ENCODE results near the gene PBX1. TPM values are rescaled to one million over a fixed set of nuclear protein-coding genes. Genes with fewer than 3 reads are reported as not detected.

Gene PBX1
- total RNA-seq, 1 experiment from 2014 or later, result 102 TPM

DNA sequence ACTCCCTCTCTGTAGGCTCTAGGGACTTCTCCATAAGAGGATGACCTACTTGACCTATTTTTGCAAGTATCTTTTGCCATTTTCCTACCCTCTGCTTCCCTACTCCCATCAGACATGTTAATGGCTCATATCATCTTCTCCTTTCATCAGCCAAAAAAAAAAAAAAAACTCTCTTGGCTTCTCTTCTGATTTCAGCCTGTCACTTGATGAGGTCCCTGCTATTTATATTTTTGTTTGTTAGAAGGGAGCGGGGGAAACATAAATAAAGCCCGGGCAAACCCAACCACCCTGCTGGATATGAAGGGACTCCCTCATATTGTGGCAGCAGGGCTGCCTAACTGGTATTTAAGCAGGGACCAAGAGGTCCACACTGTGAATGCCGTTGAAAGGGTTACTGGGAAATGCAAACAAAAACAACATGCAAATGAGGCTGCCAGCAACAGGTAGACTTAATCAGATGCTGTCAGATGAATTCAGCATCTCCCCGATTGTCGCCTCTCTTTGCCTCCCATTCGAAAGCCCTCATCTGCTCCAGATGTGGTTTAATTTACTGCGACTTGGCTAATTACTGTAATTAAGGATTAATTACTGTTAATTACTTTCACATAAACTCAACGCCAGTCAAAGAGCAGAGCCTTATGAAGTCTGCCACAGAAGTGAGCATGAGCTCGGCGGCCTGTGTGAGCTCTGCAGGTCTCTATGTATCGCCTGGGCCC lies 172.3 kb downstream of the PBX1 start (continued):
- TF ChIP-seq ZNF121 (CRISPR knock-in tag; IDR thresholded peaks at IDR 0.05) (no peak), MXD4 (CRISPR knock-in tag; IDR thresholded peaks at IDR 0.05; ENCODE audit: borderline replicate concordance) (no peak), JUN (CRISPR knock-in tag; IDR thresholded peaks at IDR 0.05) (no peak), CREM (CRISPR knock-in tag; IDR thresholded peaks at IDR 0.05) (no peak)
- TF ChIP-seq, protein P1, sequence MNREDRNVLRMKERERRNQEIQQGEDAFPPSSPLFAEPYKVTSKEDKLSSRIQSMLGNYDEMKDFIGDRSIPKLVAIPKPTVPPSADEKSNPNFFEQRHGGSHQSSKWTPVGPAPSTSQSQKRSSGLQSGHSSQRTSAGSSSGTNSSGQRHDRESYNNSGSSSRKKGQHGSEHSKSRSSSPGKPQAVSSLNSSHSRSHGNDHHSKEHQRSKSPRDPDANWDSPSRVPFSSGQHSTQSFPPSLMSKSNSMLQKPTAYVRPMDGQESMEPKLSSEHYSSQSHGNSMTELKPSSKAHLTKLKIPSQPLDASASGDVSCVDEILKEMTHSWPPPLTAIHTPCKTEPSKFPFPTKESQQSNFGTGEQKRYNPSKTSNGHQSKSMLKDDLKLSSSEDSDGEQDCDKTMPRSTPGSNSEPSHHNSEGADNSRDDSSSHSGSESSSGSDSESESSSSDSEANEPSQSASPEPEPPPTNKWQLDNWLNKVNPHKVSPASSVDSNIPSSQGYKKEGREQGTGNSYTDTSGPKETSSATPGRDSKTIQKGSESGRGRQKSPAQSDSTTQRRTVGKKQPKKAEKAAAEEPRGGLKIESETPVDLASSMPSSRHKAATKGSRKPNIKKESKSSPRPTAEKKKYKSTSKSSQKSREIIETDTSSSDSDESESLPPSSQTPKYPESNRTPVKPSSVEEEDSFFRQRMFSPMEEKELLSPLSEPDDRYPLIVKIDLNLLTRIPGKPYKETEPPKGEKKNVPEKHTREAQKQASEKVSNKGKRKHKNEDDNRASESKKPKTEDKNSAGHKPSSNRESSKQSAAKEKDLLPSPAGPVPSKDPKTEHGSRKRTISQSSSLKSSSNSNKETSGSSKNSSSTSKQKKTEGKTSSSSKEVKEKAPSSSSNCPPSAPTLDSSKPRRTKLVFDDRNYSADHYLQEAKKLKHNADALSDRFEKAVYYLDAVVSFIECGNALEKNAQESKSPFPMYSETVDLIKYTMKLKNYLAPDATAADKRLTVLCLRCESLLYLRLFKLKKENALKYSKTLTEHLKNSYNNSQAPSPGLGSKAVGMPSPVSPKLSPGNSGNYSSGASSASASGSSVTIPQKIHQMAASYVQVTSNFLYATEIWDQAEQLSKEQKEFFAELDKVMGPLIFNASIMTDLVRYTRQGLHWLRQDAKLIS (CRISPR knock-in tag; IDR thresholded peaks at IDR 0.05; ENCODE audit: borderline replicate concordance), result no peak
- TF ChIP-seq, protein P2, sequence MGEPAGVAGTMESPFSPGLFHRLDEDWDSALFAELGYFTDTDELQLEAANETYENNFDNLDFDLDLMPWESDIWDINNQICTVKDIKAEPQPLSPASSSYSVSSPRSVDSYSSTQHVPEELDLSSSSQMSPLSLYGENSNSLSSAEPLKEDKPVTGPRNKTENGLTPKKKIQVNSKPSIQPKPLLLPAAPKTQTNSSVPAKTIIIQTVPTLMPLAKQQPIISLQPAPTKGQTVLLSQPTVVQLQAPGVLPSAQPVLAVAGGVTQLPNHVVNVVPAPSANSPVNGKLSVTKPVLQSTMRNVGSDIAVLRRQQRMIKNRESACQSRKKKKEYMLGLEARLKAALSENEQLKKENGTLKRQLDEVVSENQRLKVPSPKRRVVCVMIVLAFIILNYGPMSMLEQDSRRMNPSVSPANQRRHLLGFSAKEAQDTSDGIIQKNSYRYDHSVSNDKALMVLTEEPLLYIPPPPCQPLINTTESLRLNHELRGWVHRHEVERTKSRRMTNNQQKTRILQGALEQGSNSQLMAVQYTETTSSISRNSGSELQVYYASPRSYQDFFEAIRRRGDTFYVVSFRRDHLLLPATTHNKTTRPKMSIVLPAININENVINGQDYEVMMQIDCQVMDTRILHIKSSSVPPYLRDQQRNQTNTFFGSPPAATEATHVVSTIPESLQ (CRISPR knock-in tag; IDR thresholded peaks at IDR 0.05), result no peak
- TF ChIP-seq, protein P3, sequence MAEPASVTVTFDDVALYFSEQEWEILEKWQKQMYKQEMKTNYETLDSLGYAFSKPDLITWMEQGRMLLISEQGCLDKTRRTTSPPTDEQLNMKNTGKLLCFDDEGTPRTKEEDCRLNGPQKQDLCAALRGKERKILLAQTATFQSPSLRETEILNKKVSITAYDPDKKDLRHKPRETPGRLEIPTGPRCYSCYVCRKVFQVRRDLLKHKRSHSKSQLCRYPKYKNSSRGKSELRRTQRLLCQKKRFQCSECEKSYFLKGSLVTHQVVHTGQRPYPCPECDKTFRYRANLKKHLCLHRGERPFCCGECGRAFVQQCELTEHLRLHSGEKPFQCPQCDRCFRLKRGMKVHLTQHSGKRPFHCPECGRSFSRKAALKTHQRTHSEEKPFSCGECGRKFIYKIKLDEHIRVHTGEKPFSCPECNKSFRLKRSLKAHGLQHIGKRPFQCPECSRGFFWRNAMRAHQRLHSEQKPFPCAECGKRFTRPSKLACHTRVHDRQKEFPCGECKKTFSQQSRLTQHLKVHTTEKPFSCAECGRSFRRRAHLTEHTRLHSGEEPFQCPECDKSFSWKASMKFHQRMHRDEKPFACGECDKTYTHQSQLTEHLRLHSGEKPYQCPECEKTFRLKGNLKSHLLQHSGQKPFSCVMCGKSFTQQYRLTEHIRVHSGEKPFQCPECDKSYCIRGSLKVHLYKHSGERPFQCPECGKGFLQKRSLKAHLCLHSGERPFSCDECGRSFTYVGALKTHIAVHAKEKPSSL (CRISPR knock-in tag; conservative IDR thresholded peaks at IDR 0.05), result no peak
- TF ChIP-seq, protein P4, sequence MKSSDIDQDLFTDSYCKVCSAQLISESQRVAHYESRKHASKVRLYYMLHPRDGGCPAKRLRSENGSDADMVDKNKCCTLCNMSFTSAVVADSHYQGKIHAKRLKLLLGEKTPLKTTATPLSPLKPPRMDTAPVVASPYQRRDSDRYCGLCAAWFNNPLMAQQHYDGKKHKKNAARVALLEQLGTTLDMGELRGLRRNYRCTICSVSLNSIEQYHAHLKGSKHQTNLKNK (CRISPR knock-in tag; IDR thresholded peaks at IDR 0.05), result no peak
- TF ChIP-seq, protein P5, sequence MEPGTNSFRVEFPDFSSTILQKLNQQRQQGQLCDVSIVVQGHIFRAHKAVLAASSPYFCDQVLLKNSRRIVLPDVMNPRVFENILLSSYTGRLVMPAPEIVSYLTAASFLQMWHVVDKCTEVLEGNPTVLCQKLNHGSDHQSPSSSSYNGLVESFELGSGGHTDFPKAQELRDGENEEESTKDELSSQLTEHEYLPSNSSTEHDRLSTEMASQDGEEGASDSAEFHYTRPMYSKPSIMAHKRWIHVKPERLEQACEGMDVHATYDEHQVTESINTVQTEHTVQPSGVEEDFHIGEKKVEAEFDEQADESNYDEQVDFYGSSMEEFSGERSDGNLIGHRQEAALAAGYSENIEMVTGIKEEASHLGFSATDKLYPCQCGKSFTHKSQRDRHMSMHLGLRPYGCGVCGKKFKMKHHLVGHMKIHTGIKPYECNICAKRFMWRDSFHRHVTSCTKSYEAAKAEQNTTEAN (CRISPR knock-in tag; IDR thresholded peaks at IDR 0.05), result no peak

DNA sequence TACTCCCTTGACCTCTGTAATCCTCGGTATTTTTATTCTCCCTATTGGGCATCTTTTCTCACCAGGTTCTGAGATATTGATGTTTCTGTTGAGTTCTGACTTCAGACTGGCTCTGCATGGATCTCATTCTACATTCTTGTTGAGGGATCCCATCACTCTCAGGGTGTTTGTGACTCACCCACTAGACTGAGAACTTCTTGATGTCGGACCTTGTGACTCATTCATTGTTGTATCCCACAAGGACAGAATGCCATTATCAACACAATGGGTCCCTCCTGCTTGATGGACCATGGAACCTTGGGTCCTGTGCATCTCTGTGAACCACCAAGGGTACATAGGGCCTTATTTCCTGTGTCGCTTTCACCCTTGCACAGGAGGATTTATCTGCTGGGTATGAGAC lies 174.1 kb downstream of the PBX1 start:
- no peak overlapping the region for H3K27ac Mint-ChIP-seq
- no peaks in the 10 kb centered on the region for H3K27me3 Mint-ChIP-seq (ENCODE audit: low read depth)
- H3K4me3 Mint-ChIP-seq, result no peak overlapping the region
- CTCF ChIA-PET, result no interaction called here
- no peak for DNase-seq (ENCODE audit: low spot score)
- H3K4me1 Mint-ChIP-seq, result peaks cover 51% of the 10 kb centered on the region
- TF ChIP-seq TEAD4 (CRISPR knock-in tag; IDR thresholded peaks at IDR 0.05) (no peak), ZNF219 (CRISPR knock-in tag; IDR thresholded peaks at IDR 0.05; ENCODE audit: borderline replicate concordance) (no peak), ZNF121 (CRISPR knock-in tag; IDR thresholded peaks at IDR 0.05) (no peak), MYBL2 (CRISPR knock-in tag; IDR thresholded peaks at IDR 0.05) (no peak)
- TF ChIP-seq, protein P2 (CRISPR knock-in tag; IDR thresholded peaks at IDR 0.05), result no peak
- TF ChIP-seq, protein P6, sequence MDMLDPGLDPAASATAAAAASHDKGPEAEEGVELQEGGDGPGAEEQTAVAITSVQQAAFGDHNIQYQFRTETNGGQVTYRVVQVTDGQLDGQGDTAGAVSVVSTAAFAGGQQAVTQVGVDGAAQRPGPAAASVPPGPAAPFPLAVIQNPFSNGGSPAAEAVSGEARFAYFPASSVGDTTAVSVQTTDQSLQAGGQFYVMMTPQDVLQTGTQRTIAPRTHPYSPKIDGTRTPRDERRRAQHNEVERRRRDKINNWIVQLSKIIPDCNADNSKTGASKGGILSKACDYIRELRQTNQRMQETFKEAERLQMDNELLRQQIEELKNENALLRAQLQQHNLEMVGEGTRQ (CRISPR knock-in tag; IDR thresholded peaks at IDR 0.05), result no peak
- TF ChIP-seq, protein P7, sequence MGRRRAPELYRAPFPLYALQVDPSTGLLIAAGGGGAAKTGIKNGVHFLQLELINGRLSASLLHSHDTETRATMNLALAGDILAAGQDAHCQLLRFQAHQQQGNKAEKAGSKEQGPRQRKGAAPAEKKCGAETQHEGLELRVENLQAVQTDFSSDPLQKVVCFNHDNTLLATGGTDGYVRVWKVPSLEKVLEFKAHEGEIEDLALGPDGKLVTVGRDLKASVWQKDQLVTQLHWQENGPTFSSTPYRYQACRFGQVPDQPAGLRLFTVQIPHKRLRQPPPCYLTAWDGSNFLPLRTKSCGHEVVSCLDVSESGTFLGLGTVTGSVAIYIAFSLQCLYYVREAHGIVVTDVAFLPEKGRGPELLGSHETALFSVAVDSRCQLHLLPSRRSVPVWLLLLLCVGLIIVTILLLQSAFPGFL (CRISPR knock-in tag; IDR thresholded peaks at IDR 0.05; ENCODE audit: borderline replicate concordance), result no peak
- TF ChIP-seq, protein P8, sequence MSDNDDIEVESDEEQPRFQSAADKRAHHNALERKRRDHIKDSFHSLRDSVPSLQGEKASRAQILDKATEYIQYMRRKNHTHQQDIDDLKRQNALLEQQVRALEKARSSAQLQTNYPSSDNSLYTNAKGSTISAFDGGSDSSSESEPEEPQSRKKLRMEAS (CRISPR knock-in tag; IDR thresholded peaks at IDR 0.05), result no peak
- H3K9me3 Mint-ChIP-seq, result no peaks in the 10 kb centered on the region
- ATAC-seq, result no peak
- H3K36me3 Mint-ChIP-seq, result no peaks in the 10 kb centered on the region
- POLR2A ChIA-PET, result no interaction called here
